A673 (cell line): ENCODE measurements around the gene TMEM18. TPM values are rescaled to one million over a fixed set of nuclear protein-coding genes. Genes with fewer than 3 reads are reported as not detected.

Experiments
- BruUV-seq: library from RNA; stranded (reverse); fragments of 400-500 nt; replicated peaks from 2 replicates; lab custom pipeline; 2021; lab: Mats Ljungman, UMichigan
- CTCF ChIA-PET: fragments of 300-600 bp; sonication (Branson Sonifier 250); formaldehyde crosslinking; loops from one replicate; lab custom pipeline; 2022; ENCODE audit warnings: antibody characterized with exemption; lab: Charles Lee
- POLR2A ChIA-PET: fragments of 300-600 bp; sonication (Branson Sonifier 250); formaldehyde crosslinking; loops from one replicate; lab custom pipeline; 2022; ENCODE audit warnings: antibody characterized with exemption; ENCODE audit not compliant: low non-redundant PET; lab: Charles Lee
- DNase-seq: peaks from one replicate; pipeline ENCODE4 v3.0.0-alpha.2; 2015; ENCODE audit warnings: low spot score
- H3K27ac ChIP-seq: fragments of 200-600 bp; sonication (generic); 2 replicates; pipeline ENCODE4 v1.5.1; 2016; ENCODE audit warnings: mixed run types, low read depth, mild to moderate bottlenecking, mixed read lengths, antibody characterized with exemption, low read length; ENCODE audit not compliant: poor library complexity, severe bottlenecking
- H3K27me3 ChIP-seq: fragments of 200-600 bp; sonication (generic); replicated peaks from 2 replicates; pipeline ENCODE4 v1.6.1; 2017; ENCODE audit warnings: mixed run types, low read depth, mild to moderate bottlenecking, mixed read lengths, antibody characterized with exemption, low read length; ENCODE audit not compliant: insufficient read depth, poor library complexity
- H3K36me3 ChIP-seq: fragments of 200-600 bp; sonication (generic); 2 replicates; pipeline ENCODE4 v1.6.1; 2016; ENCODE audit warnings: mixed run types, mild to moderate bottlenecking, mixed read lengths, antibody characterized with exemption, low read length; ENCODE audit not compliant: insufficient read depth, poor library complexity, severe bottlenecking
- H3K4me1 ChIP-seq: fragments of 200-600 bp; sonication (generic); 2 replicates; pipeline ENCODE4 v1.6.1; 2017; ENCODE audit warnings: mixed run types, mild to moderate bottlenecking, mixed read lengths, antibody characterized with exemption, low read length; ENCODE audit not compliant: insufficient read depth, poor library complexity, severe bottlenecking
- H3K4me3 ChIP-seq: fragments of 200-600 bp; sonication (generic); 2 replicates; pipeline ENCODE4 v1.5.1; 2016; ENCODE audit warnings: low read depth, mixed run types, mild to moderate bottlenecking, mixed read lengths, low read length; ENCODE audit not compliant: poor library complexity, severe bottlenecking
- H3K9me3 ChIP-seq: fragments of 200-600 bp; sonication (generic); 2 replicates; pipeline ENCODE4 v1.6.1; 2016; ENCODE audit warnings: mixed run types, low read depth, mild to moderate bottlenecking, mixed read lengths, antibody characterized with exemption, low read length; ENCODE audit not compliant: poor library complexity, severe bottlenecking
- EZH2 ChIP-seq: fragments of 200-600 bp; sonication (generic); IDR thresholded peaks from 2 replicates; pipeline ENCODE4 v1.6.1; 2017; ENCODE audit warnings: borderline replicate concordance, low read depth, mild to moderate bottlenecking, mixed read lengths, antibody characterized with exemption, low read length; ENCODE audit not compliant: poor library complexity, severe bottlenecking
- intact Hi-C: fragments of 100-400 bp; cut with micrococcal nuclease; formaldehyde crosslinking; loops from one replicate; pipeline ENCODE4 v1.10.0; 2022; ENCODE audit not compliant: unreplicated experiment
- total RNA-seq: library from RNA; stranded (reverse); gene quantifications from 2 replicates; pipeline ENCODE4 v1.2.3, GENCODE V29; 2021
- TF ChIP-seq, protein P1 (sequence below): fragments of 300-800, 200-600 bp; sonication (generic); conservative IDR thresholded peaks from 2 replicates; pipeline ENCODE4 v1.5.1; 2017; ENCODE audit warnings: low read depth, mild to moderate bottlenecking, antibody characterized with exemption, low read length, moderate library complexity, mixed read lengths

Gene TMEM18
- total RNA-seq, 1 experiment from 2014 or later: 29.0 TPM

- H3K9me3 ChIP-seq: no peaks in the 10 kb centered on the region
- ChIA-PET CTCF (no interaction called here), POLR2A (no interaction called here)
- H3K4me1 ChIP-seq: no peaks in the 10 kb centered on the region
- no TSS peak for BruUV-seq
- no peak for DNase-seq
- TF ChIP-seq EZH2: no peak
- TF ChIP-seq, protein P1, sequence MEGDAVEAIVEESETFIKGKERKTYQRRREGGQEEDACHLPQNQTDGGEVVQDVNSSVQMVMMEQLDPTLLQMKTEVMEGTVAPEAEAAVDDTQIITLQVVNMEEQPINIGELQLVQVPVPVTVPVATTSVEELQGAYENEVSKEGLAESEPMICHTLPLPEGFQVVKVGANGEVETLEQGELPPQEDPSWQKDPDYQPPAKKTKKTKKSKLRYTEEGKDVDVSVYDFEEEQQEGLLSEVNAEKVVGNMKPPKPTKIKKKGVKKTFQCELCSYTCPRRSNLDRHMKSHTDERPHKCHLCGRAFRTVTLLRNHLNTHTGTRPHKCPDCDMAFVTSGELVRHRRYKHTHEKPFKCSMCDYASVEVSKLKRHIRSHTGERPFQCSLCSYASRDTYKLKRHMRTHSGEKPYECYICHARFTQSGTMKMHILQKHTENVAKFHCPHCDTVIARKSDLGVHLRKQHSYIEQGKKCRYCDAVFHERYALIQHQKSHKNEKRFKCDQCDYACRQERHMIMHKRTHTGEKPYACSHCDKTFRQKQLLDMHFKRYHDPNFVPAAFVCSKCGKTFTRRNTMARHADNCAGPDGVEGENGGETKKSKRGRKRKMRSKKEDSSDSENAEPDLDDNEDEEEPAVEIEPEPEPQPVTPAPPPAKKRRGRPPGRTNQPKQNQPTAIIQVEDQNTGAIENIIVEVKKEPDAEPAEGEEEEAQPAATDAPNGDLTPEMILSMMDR: no peak
- no peak overlapping the region for H3K27ac ChIP-seq
- H3K4me3 ChIP-seq: no peak overlapping the region
- H3K36me3 ChIP-seq: no peaks in the 10 kb centered on the region
- H3K27me3 ChIP-seq: no peaks in the 10 kb centered on the region
- intact Hi-C loops: no loop called here
Measured at GRCh38 chr2:694174-694573, 17.0 kb upstream of the TMEM18 start.

GRCh38 chr2:693606-694005 lies 16.4 kb upstream of the TMEM18 start:
- no peak for DNase-seq
- no peaks in the 10 kb centered on the region for H3K4me1 ChIP-seq
- H3K27ac ChIP-seq: no peak overlapping the region
- H3K4me3 ChIP-seq: no peak overlapping the region
- TF ChIP-seq EZH2: no peak
- TF ChIP-seq, protein P1: no peak
- CTCF ChIA-PET: no interaction called here
- H3K9me3 ChIP-seq: no peaks in the 10 kb centered on the region
- no peaks in the 10 kb centered on the region for H3K27me3 ChIP-seq
- intact Hi-C loops: no loop called here
- H3K36me3 ChIP-seq: no peaks in the 10 kb centered on the region
- no TSS peak for BruUV-seq
- POLR2A ChIA-PET: no interaction called here

- H3K27me3 ChIP-seq: no peaks in the 10 kb centered on the region
- no peaks in the 10 kb centered on the region for H3K4me1 ChIP-seq
- TF ChIP-seq EZH2: no peak
- TF ChIP-seq, protein P1: no peak
- H3K36me3 ChIP-seq: no peaks in the 10 kb centered on the region
- ChIA-PET POLR2A (no interaction called here), CTCF (no interaction called here)
- no peak overlapping the region for H3K4me3 ChIP-seq
- H3K27ac ChIP-seq: no peak overlapping the region
- BruUV-seq: no TSS peak
- H3K9me3 ChIP-seq: no peaks in the 10 kb centered on the region
- no peak for DNase-seq
- intact Hi-C loops: no loop called here
Measured at GRCh38 chr2:692767-693166, 15.6 kb upstream of the TMEM18 start.
